Activated CD8-positive, alpha-beta memory T cell treated with anti-CD3 and anti-CD28 coated beads for 4 hours (primary cell): ENCODE data around the gene EFNA4.

Source experiments
- DNase-seq, 2 donors: peaks; one replicate each; pipeline ENCODE4 v3.0.0-alpha.2; 2020; ENCODE audit warnings: low read depth in 2 of 2

Gene EFNA4

GRCh38 chr1:155051777-155052398, 11.7 kb upstream of the EFNA4 start:
- DNase-seq, result no peak

- no peak for DNase-seq
These were observed 10.8 kb upstream of the EFNA4 start for GRCh38 chr1:155052439-155053395.

- DNase-seq, result no peak
These were observed 9.9 kb upstream of the EFNA4 start for GRCh38 chr1:155053531-155054105.

- no peak for DNase-seq
These were observed 6.4 kb upstream of the EFNA4 start for GRCh38 chr1:155057104-155057503.

GRCh38 chr1:155057788-155058211, 5.7 kb upstream of the EFNA4 start:
- no peak for DNase-seq

- no peak for DNase-seq
These were observed 2.8 kb upstream of the EFNA4 start for GRCh38 chr1:155060736-155061135.

- DNase-seq, result peak; percentile 85 to 95
These were observed 2.0 kb upstream of the EFNA4 start for GRCh38 chr1:155061381-155062150.

- no peak for DNase-seq
These were observed 1.3 kb upstream of the EFNA4 start for GRCh38 chr1:155062151-155062686.

GRCh38 chr1:155062702-155063411, 683 bp upstream of the EFNA4 start:
- DNase-seq, result no peak

- DNase-seq, result no peak
These were observed 731 bp downstream of the EFNA4 start for GRCh38 chr1:155064111-155064831.

GRCh38 chr1:155064832-155065429, 1.4 kb downstream of the EFNA4 start:
- DNase-seq, result no peak

- DNase-seq, result no peak
These were observed 3.2 kb downstream of the EFNA4 start for GRCh38 chr1:155066777-155067176.

- no peak for DNase-seq
These were observed 5.1 kb downstream of the EFNA4 start for GRCh38 chr1:155068599-155068998.

GRCh38 chr1:155069551-155070157, 6.1 kb downstream of the EFNA4 start:
- no peak for DNase-seq

- DNase-seq, result no peak
These were observed 6.7 kb downstream of the EFNA4 start for GRCh38 chr1:155070158-155070621.

GRCh38 chr1:155070721-155071569, 7.4 kb downstream of the EFNA4 start:
- DNase-seq, result no peak

- no peak for DNase-seq
These were observed 8.2 kb downstream of the EFNA4 start for GRCh38 chr1:155071701-155072100.

GRCh38 chr1:155072531-155073289, 9.2 kb downstream of the EFNA4 start:
- DNase-seq, result no peak
